IMR-90 (cell line): ENCODE data around the gene NDST1. TPM values are rescaled to one million over a fixed set of nuclear protein-coding genes. Genes with fewer than 3 reads are reported as not detected.

ENCODE experiments used
- ATAC-seq: fragments of 200-7000 bp; cut with Tn5 transposase; 2 replicates; pipeline ENCODE4 v1.9.1; 2020; ENCODE audit warnings: low read depth, mild to moderate bottlenecking, moderate library complexity
- BruUV-seq: library from RNA; stranded (reverse); fragments of 400-500 nt; replicated peaks from 2 replicates; lab custom pipeline; 2021; lab: Mats Ljungman, UMichigan
- CTCF ChIA-PET: fragments of 300-600 bp; formaldehyde crosslinking; extraction: SDS; loops from one replicate; lab custom pipeline; 2021; ENCODE audit warnings: antibody characterized with exemption; lab: Yijun Ruan, JAX
- POLR2A ChIA-PET: fragments of 300-600 bp; sonication (Branson Sonifier 250); formaldehyde crosslinking; loops from one replicate; lab custom pipeline; 2022; ENCODE audit warnings: antibody characterized with exemption; ENCODE audit not compliant: unreplicated experiment; lab: Charles Lee
- DNase-seq: peaks from one replicate; pipeline ENCODE4 v3.0.0; 2013
- H2AFZ ChIP-seq: replicated peaks from 2 replicates; pipeline ENCODE3; 2013; ENCODE audit warnings: low read length, mild to moderate bottlenecking; ENCODE audit not compliant: poor library complexity
- H2AK5ac ChIP-seq: 2 replicates; pipeline ENCODE4 v1.6.1; 2013; ENCODE audit warnings: low read depth, low read length, inconsistent platforms
- H2AK9ac ChIP-seq: replicated peaks from 2 replicates; pipeline ENCODE3; 2013; ENCODE audit warnings: mild to moderate bottlenecking, low read depth, low read length, moderate library complexity; ENCODE audit not compliant: poor library complexity
- H2BK120ac ChIP-seq: 2 replicates; pipeline ENCODE4 v1.6.1; 2013; ENCODE audit warnings: low read depth, low read length, inconsistent platforms
- H2BK15ac ChIP-seq: 3 replicates; pipeline ENCODE4 v1.6.1; 2013; ENCODE audit warnings: low read depth, low read length, inconsistent platforms
- H2BK20ac ChIP-seq: 2 replicates; pipeline ENCODE4 v1.6.1; 2013; ENCODE audit warnings: low read depth, mild to moderate bottlenecking, inconsistent platforms, low read length, moderate library complexity
- H2BK5ac ChIP-seq: 2 replicates; pipeline ENCODE4 v1.6.1; 2013; ENCODE audit warnings: mild to moderate bottlenecking, low read depth, low read length, inconsistent platforms; ENCODE audit not compliant: poor library complexity, severe bottlenecking
- H3K14ac ChIP-seq: replicated peaks from 2 replicates; pipeline ENCODE4 v1.6.1; 2013; ENCODE audit warnings: low read depth, low read length, inconsistent platforms
- H3K18ac ChIP-seq: 2 replicates; pipeline ENCODE4 v1.6.1; 2013; ENCODE audit warnings: low read depth, low read length, control low read depth
- H3K23ac ChIP-seq: 2 replicates; pipeline ENCODE4 v1.6.1; 2013; ENCODE audit warnings: low read depth, low read length, inconsistent platforms
- H3K27ac ChIP-seq: 2 replicates; pipeline ENCODE4 v1.5.1; 2013; ENCODE audit warnings: mild to moderate bottlenecking, control low read depth, low read length; ENCODE audit not compliant: insufficient read depth
- H3K27me3 ChIP-seq: 2 replicates; pipeline ENCODE4 v1.6.1; 2013; ENCODE audit warnings: low read length; ENCODE audit not compliant: control insufficient read depth, insufficient read depth
- H3K36me3 ChIP-seq: 2 replicates; pipeline ENCODE4 v1.6.1; 2013; ENCODE audit warnings: low read length, mixed read lengths; ENCODE audit not compliant: control insufficient read depth, insufficient read depth
- H3K4ac ChIP-seq: 2 replicates; pipeline ENCODE4 v1.6.1; 2013; ENCODE audit warnings: low read depth, low read length, inconsistent platforms
- H3K4me1 ChIP-seq: 2 replicates; pipeline ENCODE4 v1.6.1; 2013; ENCODE audit warnings: low read length, mixed read lengths; ENCODE audit not compliant: control insufficient read depth, insufficient read depth
- H3K4me2 ChIP-seq: 2 replicates; pipeline ENCODE4 v1.6.1; 2013; ENCODE audit warnings: low read depth, mild to moderate bottlenecking, control low read depth, low read length, moderate library complexity
- H3K4me3 ChIP-seq: 2 replicates; pipeline ENCODE4 v1.5.1; 2013; ENCODE audit warnings: low read depth, mild to moderate bottlenecking, control low read depth, low read length, moderate library complexity; ENCODE audit not compliant: insufficient read depth
- H3K56ac ChIP-seq: 2 replicates; pipeline ENCODE4 v1.6.1; 2013; ENCODE audit warnings: low read length, inconsistent platforms; ENCODE audit not compliant: insufficient read depth; ENCODE audit errors: extremely low read depth
- H3K79me1 ChIP-seq, 2 experiments: 2 replicates each; pipeline ENCODE4 v1.6.1; 2013; ENCODE audit warnings: low read length in 2 of 2, inconsistent platforms in 1 of 2, low read depth in 1 of 2
- H3K9ac ChIP-seq: 2 replicates; pipeline ENCODE4 v1.6.1; 2013; ENCODE audit warnings: low read depth, low read length, control low read depth
- H3K9me1 ChIP-seq: 2 replicates; pipeline ENCODE4 v1.6.1; 2013; ENCODE audit warnings: low read length, inconsistent platforms; ENCODE audit not compliant: insufficient read depth
- H3K9me3 ChIP-seq: 2 replicates; pipeline ENCODE4 v1.6.1; 2013; ENCODE audit warnings: low read length; ENCODE audit not compliant: control insufficient read depth, insufficient read depth
- H4K20me1 ChIP-seq: 2 replicates; pipeline ENCODE4 v1.6.1; 2013; ENCODE audit warnings: low read length, inconsistent platforms; ENCODE audit not compliant: insufficient read depth
- H4K5ac ChIP-seq: 2 replicates; pipeline ENCODE4 v1.6.1; 2013; ENCODE audit warnings: mild to moderate bottlenecking, low read depth, low read length, control low read depth
- H4K8ac ChIP-seq, 2 experiments: 2 replicates each; pipeline ENCODE4 v1.6.1; 2013; ENCODE audit warnings: low read depth in 2 of 2, low read length in 2 of 2, control low read depth in 1 of 2, inconsistent platforms in 1 of 2
- H4K91ac ChIP-seq: 2 replicates; pipeline ENCODE4 v1.6.1; 2013; ENCODE audit warnings: low read depth, low read length, inconsistent platforms; ENCODE audit not compliant: insufficient read depth
- CEBPB ChIP-seq: IDR thresholded peaks from 2 replicates; pipeline ENCODE4 v1.6.1; 2012; ENCODE audit warnings: low read depth, low read length, improper control_type of control experiment
- CHD1 ChIP-seq: IDR thresholded peaks from 2 replicates; pipeline ENCODE4 v1.6.1; 2012; ENCODE audit warnings: low read depth, low read length, improper control_type of control experiment
- MAFK ChIP-seq: IDR thresholded peaks from 2 replicates; pipeline ENCODE4 v1.6.1; 2012; ENCODE audit warnings: low read depth, low read length, improper control_type of control experiment
- MAZ ChIP-seq: IDR thresholded peaks from 2 replicates; pipeline ENCODE4 v1.6.1; 2012; ENCODE audit warnings: low read depth, mild to moderate bottlenecking, low read length, improper control_type of control experiment, moderate library complexity, borderline replicate concordance
- MXI1 ChIP-seq: IDR thresholded peaks from 2 replicates; pipeline ENCODE4 v1.6.1; 2012; ENCODE audit warnings: low read depth, mild to moderate bottlenecking, low read length, moderate library complexity, borderline replicate concordance
- NFE2L2 ChIP-seq: fragments of 150-350 bp; IDR thresholded peaks from 2 replicates; pipeline ENCODE4 v1.6.1; 2016; ENCODE audit warnings: low read depth, mild to moderate bottlenecking, low read length
- POLR2A ChIP-seq: IDR thresholded peaks from 2 replicates; pipeline ENCODE4 v1.6.1; 2012; ENCODE audit warnings: mild to moderate bottlenecking, low read depth, low read length
- RAD21 ChIP-seq: IDR thresholded peaks from 2 replicates; pipeline ENCODE4 v1.6.1; 2012; ENCODE audit warnings: low read length, improper control_type of control experiment
- RCOR1 ChIP-seq: IDR thresholded peaks from 2 replicates; pipeline ENCODE4 v1.6.1; 2012; ENCODE audit warnings: mild to moderate bottlenecking, low read length, improper control_type of control experiment; ENCODE audit not compliant: insufficient replicate concordance
- WGBS, 2 experiments: methylation state at CpG; one replicate each; pipeline versions ENCODE4 v1.1.5 to v1.1.7; 2013; ENCODE audit warnings: missing lambda C conversion rate in 2 of 2; ENCODE audit not compliant: insufficient read length in 1 of 2; ENCODE audit errors: extremely low coverage in 2 of 2; 5-methylcytosine and 5-hydroxymethylcytosine counted together
- dilution Hi-C: fragments of 300-500 bp; cut with HindIII; formaldehyde crosslinking; loops from one replicate; pipeline ENCODE4 v1.14.3; 2018; ENCODE audit warnings: low sequenced_read_pairs; ENCODE audit not compliant: unreplicated experiment
- in situ Hi-C: fragments of 300-500 bp; cut with MboI; formaldehyde crosslinking; loops from 3 replicates; pipeline ENCODE4 v1.14.3; 2019; ENCODE audit warnings: low sequenced_read_pairs, inconsistent platforms, mixed read lengths
- intact Hi-C: fragments of 100-400 bp; cut with micrococcal nuclease; formaldehyde crosslinking; loops from 2 replicates; pipeline ENCODE4 v1.10.0; 2022
- polyA plus RNA-seq, 3 experiments: library from polyadenylated mRNA; depleted of rRNA; stranded (reverse); fragments of >200 nt; gene quantifications; 2 replicates each; pipeline ENCODE4 v1.2.3, GENCODE V29; 2012; ENCODE audit warnings: low replicate concordance in 1 of 3
- total RNA-seq: library from RNA; depleted of rRNA; stranded (reverse); fragments of >200 nt; gene quantifications from 2 replicates; pipeline ENCODE4 v1.2.3, GENCODE V29; 2012
- TF ChIP-seq, protein P1 (sequence below): conservative IDR thresholded peaks from 2 replicates; pipeline ENCODE4 v1.5.1; 2012; ENCODE audit warnings: mild to moderate bottlenecking, low read depth, low read length, improper control_type of control experiment
- TF ChIP-seq, protein P2 (sequence below): fragments of 150-350 bp; IDR thresholded peaks from 2 replicates; pipeline ENCODE4 v1.6.1; 2017; ENCODE audit warnings: mild to moderate bottlenecking, antibody characterized with exemption, low read length, low read depth

NDST1 gene
- total and polyA plus RNA-seq, 2 of the 4 experiments (the other 2 are of a cell fraction), result 30.5 to 80.4 TPM

DNA sequence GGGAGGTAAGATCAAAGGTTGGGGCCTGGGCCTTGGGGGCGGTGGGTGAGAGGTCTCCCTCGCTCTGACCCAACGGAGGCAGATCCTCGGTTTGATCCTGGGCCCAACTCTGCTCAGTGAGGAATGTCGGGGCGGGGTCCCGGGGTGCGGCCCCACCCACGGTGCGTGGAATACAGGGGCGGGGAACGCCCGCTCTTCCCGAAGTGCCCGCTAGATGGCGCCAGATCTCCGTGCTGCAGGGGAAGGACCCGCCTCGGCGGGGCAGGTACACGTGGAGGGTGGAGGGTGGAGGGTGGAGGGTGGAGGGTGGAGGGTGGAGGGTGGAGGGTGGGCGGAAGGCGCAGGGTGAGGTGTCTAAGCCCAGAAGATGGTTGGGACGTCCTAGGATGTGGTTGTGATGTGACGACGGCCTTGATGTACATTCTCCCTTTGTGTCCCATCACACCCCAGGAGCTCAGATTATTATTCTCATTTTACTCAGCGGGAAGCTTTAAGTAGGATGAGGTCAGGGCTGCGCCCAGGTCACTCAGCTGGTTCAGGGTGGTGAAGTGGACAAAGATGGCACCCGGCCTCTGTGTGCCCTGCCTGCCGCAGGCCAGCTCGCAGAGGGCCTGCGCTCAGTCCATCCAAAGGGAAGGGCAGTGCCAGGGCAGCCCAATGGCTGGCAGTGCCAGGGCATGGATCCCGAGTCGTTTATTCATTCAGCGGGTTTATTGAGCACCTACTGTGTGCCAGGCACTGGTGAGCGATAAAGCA is 49.0 kb upstream of the NDST1 start (continued):
- TF ChIP-seq RCOR1 (no peak), MXI1 (0 out of 2 replicates have a peak, but pooled peaks have one; percentile 55)

DNA sequence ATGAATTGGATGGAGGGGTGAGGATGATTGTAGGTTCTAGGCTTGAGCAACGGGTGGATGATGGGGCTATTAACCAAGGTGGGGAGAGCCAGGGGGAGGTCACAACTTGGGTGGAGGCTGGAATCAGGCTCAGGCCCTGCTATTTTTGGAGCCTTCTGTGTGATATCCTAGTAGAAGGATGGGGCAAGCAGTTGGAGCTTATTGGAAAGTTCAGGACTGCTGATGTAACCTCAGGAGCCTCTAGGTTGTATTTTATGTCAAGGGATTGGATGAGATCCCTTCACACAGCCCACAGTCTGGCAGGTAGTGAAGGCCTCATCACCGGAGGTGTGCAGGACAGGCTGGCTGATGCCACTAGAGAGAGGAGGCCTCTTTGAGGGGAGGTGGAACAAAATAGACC is 47.1 kb upstream of the NDST1 start:
- Histone ChIP-seq H4K5ac (peak overlapping the region; percentile 38; the same call in 1 of the 2 replicates), H3K9me1 (no peaks in the 10 kb centered on the region; the same call in 1 of the 2 replicates), H2BK5ac (no peak overlapping the region), H2AK9ac (peak overlapping the region; percentile 33), H3K4me3 (no peak overlapping the region), H4K20me1 (no peaks in the 10 kb centered on the region), H2AK5ac (peak overlapping the region; percentile 94), H2BK20ac (peak overlapping the region; percentile 21; the same call in 1 of the 2 replicates), H3K27ac (no peak overlapping the region), H4K8ac (no peak overlapping the region; a peak in 1 of 4 replicates), H3K14ac (0 out of 2 replicates have a peak overlapping the region, but pooled peaks have one; percentile 40), H3K18ac (0 out of 2 replicates have a peak overlapping the region, but pooled peaks have one; percentile 60), H3K56ac (no peak overlapping the region), H3K36me3 (no peaks in the 10 kb centered on the region), H3K9ac (no peak overlapping the region), H3K9me3 (no peaks in the 10 kb centered on the region), H4K91ac (peak overlapping the region; percentile 74), H2AFZ (peak overlapping the region; percentile 65), H2BK15ac (peak overlapping the region; percentile 48; the same call in 1 of the 3 replicates), H3K27me3 (no peaks in the 10 kb centered on the region), H3K79me1 (0 out of 4 replicates have a peak, but pooled peaks cover 0 to 6% of the 10 kb centered on the region in 2 experiments), H3K4ac (peak overlapping the region; percentile 69), H3K23ac (peak overlapping the region; percentile 26; the same call in 1 of the 2 replicates), H3K4me1 (peaks cover 7% of the 10 kb centered on the region), H2BK120ac (peak overlapping the region; percentile 52), H3K4me2 (no peak overlapping the region)
- no TSS peak for BruUV-seq
- DNase-seq (no peak), ATAC-seq (no peak)
- WGBS, 2 experiments, result no CpG with 5 or more reads among the region's 2 CpGs
- CTCF ChIA-PET, result no interaction called here
- POLR2A ChIA-PET, result no interaction called here
- dilution Hi-C loops (no loop called here), intact Hi-C loops (no loop called here), in situ Hi-C loops (loop anchor here (5.0 to 10.0 kb wide), 3 partner anchors 62 to 384 kb away; partner anchors contain the start of gene IRGM)
- no peak for TF ChIP-seq MAZ
- TF ChIP-seq CHD1, result no peak
- TF ChIP-seq, protein P1, sequence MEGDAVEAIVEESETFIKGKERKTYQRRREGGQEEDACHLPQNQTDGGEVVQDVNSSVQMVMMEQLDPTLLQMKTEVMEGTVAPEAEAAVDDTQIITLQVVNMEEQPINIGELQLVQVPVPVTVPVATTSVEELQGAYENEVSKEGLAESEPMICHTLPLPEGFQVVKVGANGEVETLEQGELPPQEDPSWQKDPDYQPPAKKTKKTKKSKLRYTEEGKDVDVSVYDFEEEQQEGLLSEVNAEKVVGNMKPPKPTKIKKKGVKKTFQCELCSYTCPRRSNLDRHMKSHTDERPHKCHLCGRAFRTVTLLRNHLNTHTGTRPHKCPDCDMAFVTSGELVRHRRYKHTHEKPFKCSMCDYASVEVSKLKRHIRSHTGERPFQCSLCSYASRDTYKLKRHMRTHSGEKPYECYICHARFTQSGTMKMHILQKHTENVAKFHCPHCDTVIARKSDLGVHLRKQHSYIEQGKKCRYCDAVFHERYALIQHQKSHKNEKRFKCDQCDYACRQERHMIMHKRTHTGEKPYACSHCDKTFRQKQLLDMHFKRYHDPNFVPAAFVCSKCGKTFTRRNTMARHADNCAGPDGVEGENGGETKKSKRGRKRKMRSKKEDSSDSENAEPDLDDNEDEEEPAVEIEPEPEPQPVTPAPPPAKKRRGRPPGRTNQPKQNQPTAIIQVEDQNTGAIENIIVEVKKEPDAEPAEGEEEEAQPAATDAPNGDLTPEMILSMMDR, result no peak
- no peak for TF ChIP-seq MAFK
- no peak for TF ChIP-seq RCOR1
- TF ChIP-seq NFE2L2, result no peak
- TF ChIP-seq, protein P2, sequence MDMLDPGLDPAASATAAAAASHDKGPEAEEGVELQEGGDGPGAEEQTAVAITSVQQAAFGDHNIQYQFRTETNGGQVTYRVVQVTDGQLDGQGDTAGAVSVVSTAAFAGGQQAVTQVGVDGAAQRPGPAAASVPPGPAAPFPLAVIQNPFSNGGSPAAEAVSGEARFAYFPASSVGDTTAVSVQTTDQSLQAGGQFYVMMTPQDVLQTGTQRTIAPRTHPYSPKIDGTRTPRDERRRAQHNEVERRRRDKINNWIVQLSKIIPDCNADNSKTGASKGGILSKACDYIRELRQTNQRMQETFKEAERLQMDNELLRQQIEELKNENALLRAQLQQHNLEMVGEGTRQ, result no peak
- no peak for TF ChIP-seq POLR2A
- TF ChIP-seq CEBPB, result no peak
- no peak for TF ChIP-seq RAD21
